Stomach (tissue), 9 donors: Measurements from ENCODE around the gene MINDY4B. TPM values are rescaled to one million over a fixed set of nuclear protein-coding genes. Genes with fewer than 3 reads are reported as not detected.

Source experiments
- DNase-seq, 2 donors: peaks; one replicate each; pipeline versions ENCODE4 v3.0.0 to v3.0.0-alpha.2; 2013 to 2019
- H3K27ac ChIP-seq, 5 donors: fragments of 200-600 bp in 4 of 5; sonication (generic) in 4 of 5; one replicate each; pipeline ENCODE4 v1.5.1; 2013 to 2019; ENCODE audit warnings: mild to moderate bottlenecking in 1 of 5, moderate library complexity in 1 of 5
- H3K27me3 ChIP-seq, 3 donors: fragments of 200-600 bp; sonication (generic); one replicate each; pipeline ENCODE4 v1.5.1; 2017 to 2019; ENCODE audit warnings: mixed run types in 1 of 3
- H3K36me3 ChIP-seq, 4 donors: fragments of 200-600 bp; sonication (generic); 1 replicate in 3 of 4; 2 replicates in 1 of 4; pipeline ENCODE4 v1.5.1; 2016 to 2019
- H3K4me1 ChIP-seq, 4 donors: fragments of 200-600 bp; sonication (generic); one replicate each; pipeline ENCODE4 v1.5.1; 2016 to 2019
- H3K4me3 ChIP-seq, 4 donors: fragments of 200-600 bp; sonication (generic) in 3 of 4; one replicate each; pipeline ENCODE4 v1.5.1; 2016 to 2019; ENCODE audit warnings: mild to moderate bottlenecking in 1 of 4
- H3K9me3 ChIP-seq, 4 donors: fragments of 200-600 bp; sonication (generic); one replicate each; pipeline ENCODE4 v1.5.1; 2016 to 2019
- CTCF ChIP-seq, 7 experiments: fragments of 450-650 bp in 4 of 7; fragments of 200-600 bp in 3 of 7; sonication (generic) in 3 of 7; IDR thresholded peaks; one replicate each; pipeline ENCODE4 v1.5.1; 2016 to 2019; ENCODE audit warnings: antibody characterized with exemption in 7 of 7, control low read depth in 2 of 7, mild to moderate bottlenecking in 1 of 7
- EP300 ChIP-seq: sonication (generic); formaldehyde crosslinking; IDR thresholded peaks from one replicate; pipeline ENCODE4 v1.6.1; 2017; ENCODE audit warnings: antibody characterized with exemption
- POLR2A ChIP-seq, 4 donors: fragments of 450-650 bp; IDR thresholded peaks; one replicate each; pipeline ENCODE4 v1.6.1; 2016; ENCODE audit warnings: antibody characterized with exemption in 4 of 4, control low read depth in 2 of 4, mild to moderate bottlenecking in 1 of 4, moderate library complexity in 1 of 4
- POLR2AphosphoS5 ChIP-seq, 3 donors: sonication (generic); formaldehyde crosslinking; IDR thresholded peaks; one replicate each; pipeline ENCODE4 v1.6.1; 2016; ENCODE audit warnings: antibody characterized with exemption in 3 of 3
- WGBS, 5 donors: extraction: QIAGEN DNeasy Blood & Tissue Kit in 3 of 5; methylation state at CpG; one replicate each; pipeline versions ENCODE4 v1.1.5 to v1.1.7; 2013 to 2018; 5-methylcytosine and 5-hydroxymethylcytosine counted together
- intact Hi-C: fragments of 100-400 bp; cut with DNase I; formaldehyde crosslinking; loops from one replicate; pipeline ENCODE4 v1.15.1; 2023; ENCODE audit warnings: low total_unique reads
- polyA plus RNA-seq, 3 donors: library from polyadenylated mRNA; stranded (reverse); fragments of 200-250 nt; gene quantifications; one replicate each; pipeline ENCODE4 v1.2.3, GENCODE V29; 2013
- total RNA-seq, 5 donors: library from RNA; depleted of rRNA; stranded (reverse); fragments of >200 nt; gene quantifications; one replicate each; pipeline versions ENCODE4 v1.1.0 to v1.2.3, GENCODE V29; 2014 to 2016
- donor health status: healthy with polysubstance abuse.
- donor health status: Bipolar disorder and iron deficiency.
- donor health status: healthy.

Gene MINDY4B
- total and polyA plus RNA-seq, 8 donors, result not detected

DNA sequence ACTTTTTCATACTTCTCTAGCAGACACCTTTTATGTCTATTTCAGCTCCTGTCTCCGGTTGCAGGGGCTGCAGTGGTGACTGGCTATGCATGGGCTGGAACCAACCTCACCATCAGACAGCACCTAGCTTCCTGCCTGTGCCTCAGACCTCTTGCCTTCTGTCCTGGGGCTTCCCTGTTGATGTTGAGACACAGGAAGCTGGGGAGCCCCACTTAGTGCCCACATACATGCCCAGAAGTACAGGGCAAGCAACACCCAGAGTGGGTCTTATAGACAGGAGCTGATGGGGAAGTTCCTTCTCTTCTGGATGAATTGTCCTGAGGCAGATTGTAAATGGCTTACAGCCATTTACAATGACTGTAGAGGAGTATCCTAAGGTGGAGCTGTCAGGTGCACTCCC lies 77.0 kb downstream of the MINDY4B start:
- Histone ChIP-seq H3K4me3 (no peak overlapping the region), H3K9me3 (no peaks in the 10 kb centered on the region), H3K36me3 (no peaks in the 10 kb centered on the region), H3K27ac (no peak overlapping the region), H3K4me1 (no peaks in the 10 kb centered on the region), H3K27me3 (peaks cover 0 to 7% (median 0%) of the 10 kb centered on the region in 3 donors)
- DNase-seq, result no peak
- 79 to 100% (median 90%) methylated on average over 1 of the region's 1 CpG for WGBS, 5 donors
- no peak for TF ChIP-seq POLR2AphosphoS5 (IDR thresholded peaks at IDR 0.05)
- TF ChIP-seq CTCF (IDR thresholded peaks at IDR 0.05), result no peak
- no peak for TF ChIP-seq POLR2A (IDR thresholded peaks at IDR 0.05)
- TF ChIP-seq EP300, result no peak
- intact Hi-C loops, result no loop called here

DNA sequence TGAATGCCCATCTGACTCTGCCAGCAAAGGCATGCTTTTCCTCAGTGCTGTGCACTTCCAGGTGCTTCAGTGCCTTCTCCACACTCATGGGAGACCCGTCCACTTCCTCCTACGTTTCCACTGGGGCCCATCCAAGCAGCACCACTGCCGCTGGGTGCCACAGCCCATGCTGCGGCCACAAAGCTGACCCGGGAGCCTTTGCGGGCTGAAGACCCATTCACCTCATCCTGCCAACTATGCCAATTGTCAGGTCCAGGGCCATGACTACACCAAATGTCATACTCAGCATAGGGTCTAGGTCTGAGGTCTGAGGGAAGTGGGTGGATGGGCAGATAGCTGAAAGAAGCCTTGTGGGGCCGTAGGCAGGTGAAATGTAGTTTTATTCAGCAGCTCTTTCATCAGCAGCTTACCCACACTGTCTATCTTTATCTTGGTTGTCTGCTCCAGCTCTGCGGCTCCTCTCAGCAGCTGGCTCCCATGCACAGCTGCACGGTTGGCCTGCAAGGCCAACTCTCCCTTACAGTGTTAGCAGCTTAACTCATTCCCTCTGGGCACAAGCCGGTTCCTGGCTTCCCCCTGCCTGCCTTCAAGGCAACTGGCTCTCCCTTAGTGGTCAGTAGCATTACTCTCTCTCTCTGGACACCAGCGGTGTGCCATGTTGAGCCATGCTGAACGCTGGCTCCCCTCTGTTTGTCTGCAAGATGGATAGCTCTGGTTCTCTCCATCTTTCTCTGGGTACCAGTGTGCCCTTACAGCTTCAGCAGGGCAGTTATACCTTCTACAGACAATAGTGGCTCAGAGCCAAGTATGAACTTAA lies 78.6 kb downstream of the MINDY4B start:
- H3K9me3 ChIP-seq, result no peaks in the 10 kb centered on the region
- H3K4me1 ChIP-seq, result no peaks in the 10 kb centered on the region
- intact Hi-C loops, result no loop called here
- no peak for DNase-seq
- TF ChIP-seq POLR2A (IDR thresholded peaks at IDR 0.05) (no peak), POLR2AphosphoS5 (IDR thresholded peaks at IDR 0.05) (no peak), EP300 (no peak), CTCF (IDR thresholded peaks at IDR 0.05) (no peak)
- no peak overlapping the region for H3K4me3 ChIP-seq
- H3K27ac ChIP-seq, result no peak overlapping the region
- no peaks in the 10 kb centered on the region for H3K36me3 ChIP-seq
- WGBS, 5 donors, result 84 to 91% (median 89%) methylated on average over 11 to 12 of the region's 12 CpGs
- peaks cover 0 to 7% (median 0%) of the 10 kb centered on the region in 3 donors for H3K27me3 ChIP-seq

DNA sequence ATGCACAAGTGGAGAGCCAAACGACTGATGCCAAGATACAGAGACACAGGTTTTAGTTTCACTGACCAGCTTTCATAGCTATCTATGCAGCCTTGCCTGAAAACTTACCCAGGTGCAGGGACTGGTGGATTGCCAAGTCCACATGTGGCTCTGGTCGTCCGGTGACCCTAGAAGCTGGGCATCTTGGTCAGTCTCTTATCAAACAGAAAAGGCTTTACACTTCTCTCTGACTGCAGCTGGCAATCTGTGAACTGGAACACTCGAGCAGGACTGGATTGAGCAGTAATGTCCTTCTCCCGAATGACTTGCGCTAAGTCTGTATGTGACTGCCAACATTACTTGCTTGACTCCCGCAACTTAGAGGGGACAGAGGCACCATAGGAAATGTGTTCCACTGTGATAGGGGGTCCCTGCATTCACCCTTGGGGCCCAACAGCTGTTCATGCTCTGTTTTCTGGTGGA lies 79.3 kb downstream of the MINDY4B start:
- WGBS, 5 donors, result 16 to 64% (median 56%) methylated on average over 4 to 7 of the region's 7 CpGs
- H3K4me3 ChIP-seq, result no peak overlapping the region
- intact Hi-C loops, result no loop called here
- H3K4me1 ChIP-seq, result no peaks in the 10 kb centered on the region
- no peak for TF ChIP-seq POLR2AphosphoS5 (IDR thresholded peaks at IDR 0.05)
- TF ChIP-seq POLR2A (IDR thresholded peaks at IDR 0.05), result no peak
- no peak for TF ChIP-seq CTCF (IDR thresholded peaks at IDR 0.05)
- no peak for TF ChIP-seq EP300
- peaks cover 0 to 7% (median 0%) of the 10 kb centered on the region in 3 donors for H3K27me3 ChIP-seq
- no peak for DNase-seq
- no peaks in the 10 kb centered on the region for H3K9me3 ChIP-seq
- no peak overlapping the region for H3K27ac ChIP-seq
- no peaks in the 10 kb centered on the region for H3K36me3 ChIP-seq

GRCh38 chr3:150825192-150825915 lies 79.9 kb downstream of the MINDY4B start:
- H3K4me1 ChIP-seq, result no peaks in the 10 kb centered on the region
- no peak overlapping the region for H3K4me3 ChIP-seq
- 76 to 87% (median 84%) methylated on average over 6 of the region's 6 CpGs for WGBS, 5 donors
- no peak for DNase-seq
- peaks cover 0 to 7% (median 0%) of the 10 kb centered on the region in 3 donors for H3K27me3 ChIP-seq
- intact Hi-C loops, result no loop called here
- no peaks in the 10 kb centered on the region for H3K36me3 ChIP-seq
- H3K9me3 ChIP-seq, result no peaks in the 10 kb centered on the region
- TF ChIP-seq CTCF (IDR thresholded peaks at IDR 0.05), result no peak
- no peak for TF ChIP-seq EP300
- TF ChIP-seq POLR2A (IDR thresholded peaks at IDR 0.05), result no peak
- TF ChIP-seq POLR2AphosphoS5 (IDR thresholded peaks at IDR 0.05), result no peak
- H3K27ac ChIP-seq, result no peak overlapping the region
